ENCODE results near the gene CASQ1. TPM values are rescaled to one million over a fixed set of nuclear protein-coding genes. Genes with fewer than 3 reads are reported as not detected.

The CASQ1 gene
- total RNA-seq, 1 experiment from 2014 or later, result not detected

GRCh38 chr1:160221089-160221488 lies 30.7 kb downstream of the CASQ1 start:
- BruUV-seq (replicated peaks), result no TSS peak
- no peaks in the 10 kb centered on the region for H3K27me3 ChIP-seq (replicated peaks; ENCODE audit: control insufficient read depth, insufficient read depth, low read length)
- peaks cover 4% of the 10 kb centered on the region for H3K36me3 ChIP-seq (ENCODE audit: control insufficient read depth, insufficient read depth, low read length)
- no peaks in the 10 kb centered on the region for H3K9me3 ChIP-seq
- POLR2A ChIA-PET, result no interaction called here
- H3K27ac Mint-ChIP-seq (ENCODE audit: unreplicated experiment), result no peak overlapping the region
- H3K4me1 ChIP-seq, result 0 out of 2 replicates have a peak, but pooled peaks cover 6% of the 10 kb centered on the region
- no peaks in the 10 kb centered on the region for H3K27me3 Mint-ChIP-seq (ENCODE audit: insufficient read depth, unreplicated experiment)
- no peak for DNase-seq
- H3K4me1 Mint-ChIP-seq (ENCODE audit: low read depth, unreplicated experiment), result peaks cover 9% of the 10 kb centered on the region
- no peak overlapping the region for H3K4me3 Mint-ChIP-seq (ENCODE audit: unreplicated experiment)
- TF ChIP-seq, protein P1, sequence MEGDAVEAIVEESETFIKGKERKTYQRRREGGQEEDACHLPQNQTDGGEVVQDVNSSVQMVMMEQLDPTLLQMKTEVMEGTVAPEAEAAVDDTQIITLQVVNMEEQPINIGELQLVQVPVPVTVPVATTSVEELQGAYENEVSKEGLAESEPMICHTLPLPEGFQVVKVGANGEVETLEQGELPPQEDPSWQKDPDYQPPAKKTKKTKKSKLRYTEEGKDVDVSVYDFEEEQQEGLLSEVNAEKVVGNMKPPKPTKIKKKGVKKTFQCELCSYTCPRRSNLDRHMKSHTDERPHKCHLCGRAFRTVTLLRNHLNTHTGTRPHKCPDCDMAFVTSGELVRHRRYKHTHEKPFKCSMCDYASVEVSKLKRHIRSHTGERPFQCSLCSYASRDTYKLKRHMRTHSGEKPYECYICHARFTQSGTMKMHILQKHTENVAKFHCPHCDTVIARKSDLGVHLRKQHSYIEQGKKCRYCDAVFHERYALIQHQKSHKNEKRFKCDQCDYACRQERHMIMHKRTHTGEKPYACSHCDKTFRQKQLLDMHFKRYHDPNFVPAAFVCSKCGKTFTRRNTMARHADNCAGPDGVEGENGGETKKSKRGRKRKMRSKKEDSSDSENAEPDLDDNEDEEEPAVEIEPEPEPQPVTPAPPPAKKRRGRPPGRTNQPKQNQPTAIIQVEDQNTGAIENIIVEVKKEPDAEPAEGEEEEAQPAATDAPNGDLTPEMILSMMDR (IDR thresholded peaks at IDR 0.05; ENCODE audit: insufficient read depth in 1 of 2, low read depth in 1 of 2, low read length in 1 of 2, severe bottlenecking in 1 of 2, unreplicated experiment in 1 of 2), result no peak
- H3K4me3 ChIP-seq (ENCODE audit: low read depth, low read length), result no peak overlapping the region
- intact Hi-C loops (cut with micrococcal nuclease; ENCODE audit: unreplicated experiment), result no loop called here
- no peaks in the 10 kb centered on the region for H3K9me3 Mint-ChIP-seq (ENCODE audit: unreplicated experiment)
- CTCF ChIA-PET, result interaction anchor here (4.9 kb wide), 1 partner anchor 29 kb away, joined by 106 read pairs; the partner anchor contains the start of gene CASQ1
- H3K36me3 Mint-ChIP-seq (ENCODE audit: insufficient read depth, unreplicated experiment), result peaks cover 33% of the 10 kb centered on the region

DNA sequence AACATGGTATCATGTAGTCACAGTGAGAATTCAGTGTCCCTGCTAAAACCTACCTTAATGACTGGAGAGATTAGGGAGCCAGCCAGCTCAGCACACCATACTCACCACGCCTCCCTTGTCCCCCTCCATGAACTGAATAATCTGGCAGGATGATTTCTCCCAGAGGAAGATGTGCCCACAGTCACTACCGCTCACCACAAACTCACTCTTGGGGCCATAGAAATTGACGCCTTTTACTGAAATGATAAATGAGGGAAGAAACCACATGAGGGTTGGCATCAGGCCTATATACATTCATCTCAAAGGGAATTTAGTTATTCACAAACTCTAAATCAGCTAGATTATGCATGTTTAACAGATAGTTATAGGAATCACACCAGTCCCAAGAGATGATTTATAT lies 32.2 kb downstream of the CASQ1 start:
- DNase-seq, result no peak
- TF ChIP-seq, protein P1 (IDR thresholded peaks at IDR 0.05; ENCODE audit: insufficient read depth in 1 of 2, low read depth in 1 of 2, low read length in 1 of 2, severe bottlenecking in 1 of 2, unreplicated experiment in 1 of 2), result no peak
- Histone ChIP-seq H3K36me3 (ENCODE audit: control insufficient read depth, insufficient read depth, low read length) (peaks cover 4% of the 10 kb centered on the region), H3K9me3 (no peaks in the 10 kb centered on the region), H3K4me1 (0 out of 2 replicates have a peak, but pooled peaks cover under 1% of the 10 kb centered on the region), H3K4me3 (ENCODE audit: low read depth, low read length) (no peak overlapping the region), H3K27me3 (replicated peaks; ENCODE audit: control insufficient read depth, insufficient read depth, low read length) (no peaks in the 10 kb centered on the region)
- Mint-ChIP-seq H3K27ac (ENCODE audit: unreplicated experiment) (no peak overlapping the region), H3K36me3 (ENCODE audit: insufficient read depth, unreplicated experiment) (peaks cover 29% of the 10 kb centered on the region), H3K9me3 (ENCODE audit: unreplicated experiment) (no peaks in the 10 kb centered on the region), H3K4me1 (ENCODE audit: low read depth, unreplicated experiment) (peaks cover under 1% of the 10 kb centered on the region), H3K27me3 (ENCODE audit: insufficient read depth, unreplicated experiment) (no peaks in the 10 kb centered on the region), H3K4me3 (ENCODE audit: unreplicated experiment) (no peak overlapping the region)
- ChIA-PET POLR2A (no interaction called here), CTCF (interaction anchor here (1.6 to 4.9 kb wide), 2 partner anchors 29 to 30 kb away, joined by 4 to 106 read pairs; partner anchors contain the start of gene CASQ1)
- BruUV-seq (replicated peaks), result no TSS peak
- intact Hi-C loops (cut with micrococcal nuclease; ENCODE audit: unreplicated experiment), result no loop called here

- CTCF ChIA-PET, result interaction anchor here (0.8 kb wide), 1 partner anchor 28 kb away, joined by 3 read pairs; no protein-coding TSS in a partner anchor
- Mint-ChIP-seq H3K9me3 (ENCODE audit: unreplicated experiment) (no peaks in the 10 kb centered on the region), H3K36me3 (ENCODE audit: insufficient read depth, unreplicated experiment) (peaks cover 29% of the 10 kb centered on the region)
These were observed 34.2 kb downstream of the CASQ1 start for GRCh38 chr1:160224606-160225005.

More at GRCh38 chr1:160224606-160225005, 34.2 kb downstream of the CASQ1 start:
- Histone ChIP-seq H3K4me3 (ENCODE audit: low read depth, low read length) (no peak overlapping the region), H3K9me3 (no peaks in the 10 kb centered on the region), H3K4me1 (no peaks in the 10 kb centered on the region), H3K27me3 (replicated peaks; ENCODE audit: control insufficient read depth, insufficient read depth, low read length) (no peaks in the 10 kb centered on the region), H3K36me3 (ENCODE audit: control insufficient read depth, insufficient read depth, low read length) (peaks cover 2% of the 10 kb centered on the region)
- POLR2A ChIA-PET, result no interaction called here
- no TSS peak for BruUV-seq (replicated peaks)
- Mint-ChIP-seq H3K4me1 (ENCODE audit: low read depth, unreplicated experiment) (no peaks in the 10 kb centered on the region), H3K4me3 (ENCODE audit: unreplicated experiment) (no peak overlapping the region), H3K27me3 (ENCODE audit: insufficient read depth, unreplicated experiment) (no peaks in the 10 kb centered on the region), H3K27ac (ENCODE audit: unreplicated experiment) (no peak overlapping the region)
- intact Hi-C loops (cut with micrococcal nuclease; ENCODE audit: unreplicated experiment), result no loop called here
- no peak for DNase-seq
- TF ChIP-seq, protein P1 (IDR thresholded peaks at IDR 0.05; ENCODE audit: insufficient read depth in 1 of 2, low read depth in 1 of 2, low read length in 1 of 2, severe bottlenecking in 1 of 2, unreplicated experiment in 1 of 2), result no peak
